PC-3 (cell line): ENCODE measurements around the gene PTRHD1.

Experiments
- CTCF ChIP-seq: fragments of 300-600 bp; sonication (generic); conservative IDR thresholded peaks from 2 replicates; pipeline ENCODE4 v1.5.1; 2017; ENCODE audit warnings: antibody characterized with exemption, low read depth, mild to moderate bottlenecking, low read length
- EZH2phosphoT487 ChIP-seq: fragments of 300-600 bp; sonication (generic); IDR thresholded peaks from 2 replicates; pipeline ENCODE4 v1.6.1; 2018; ENCODE audit warnings: mild to moderate bottlenecking, antibody characterized with exemption, low read length, borderline replicate concordance

DNA sequence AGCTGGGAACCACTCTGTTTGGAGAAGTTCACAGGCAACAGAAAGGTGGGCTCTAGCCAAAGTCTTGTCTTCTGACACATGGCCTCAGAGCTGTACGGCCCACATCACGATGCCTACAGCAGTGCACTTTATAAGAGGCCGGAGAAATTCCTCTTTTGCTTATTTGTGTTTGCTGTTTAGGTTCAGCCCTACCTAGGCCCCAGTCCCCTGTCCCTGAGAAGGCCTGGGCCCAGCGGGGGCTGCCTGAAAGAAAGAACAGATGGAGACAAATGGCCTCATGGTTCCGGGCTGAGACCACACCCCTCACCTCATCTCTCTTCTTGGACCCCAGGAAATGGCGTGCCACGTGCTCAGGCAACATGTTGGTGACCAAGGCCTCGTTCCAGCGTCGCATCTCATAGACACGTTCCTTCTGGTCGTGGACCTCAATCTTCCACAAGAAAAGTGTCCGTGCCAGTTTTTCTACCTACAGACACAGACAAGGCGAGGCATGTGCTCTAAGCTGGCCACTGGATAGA, 30.9 kb upstream of the PTRHD1 start:
- TF ChIP-seq CTCF (no peak), EZH2phosphoT487 (no peak)
